ENCODE results near the gene NIT1. TPM values are rescaled to one million over a fixed set of nuclear protein-coding genes. Genes with fewer than 3 reads are reported as not detected.

NIT1 gene
- total and polyA plus RNA-seq, 9 of the 15 experiments (the other 6 are each of a cell fraction or from before 2014, with no cell fraction given): 18.4 to 76.0 (median 33.7) TPM

GRCh38 chr1:161068306-161069234 lies 49.3 kb upstream of the NIT1 start:
- Histone ChIP-seq H3K9me1 (ENCODE audit: control insufficient read depth, insufficient read depth, low read length) (no peaks in the 10 kb centered on the region), H3K4me1 (replicated peaks in 1 of 2; ENCODE audit: control insufficient read depth in 2 of 2, insufficient read depth in 2 of 2, low read length in 2 of 2) (peaks cover 15 to 21% of the 10 kb centered on the region in 2 experiments), H4K20me1 (replicated peaks; ENCODE audit: control insufficient read depth, insufficient read depth, low read length) (no peaks in the 10 kb centered on the region), H2AFZ (ENCODE audit: low read depth, low read length) (peak overlapping the region; percentile 86), H3K9ac (ENCODE audit: insufficient read depth in 1 of 2, low read depth in 2 of 2, low read length in 2 of 2) (peak overlapping the region in 1 of 2 experiments; percentile 62; a peak in 1 of 4 replicates), H3K9me3 (replicated peaks; ENCODE audit: control insufficient read depth, insufficient read depth, low read depth, low read length) (no peaks in the 10 kb centered on the region), H3K27me3 (ENCODE audit: control insufficient read depth in 2 of 2, insufficient read depth in 2 of 2, low read length in 2 of 2) (no peaks in the 10 kb centered on the region; a peak in 1 of 5 replicates), H3K79me2 (ENCODE audit: control insufficient read depth, insufficient read depth, low read length) (no peaks in the 10 kb centered on the region), H3K4me2 (ENCODE audit: insufficient read depth, low read length) (peak overlapping the region; percentile 26; the same call in 1 of the 2 replicates), H3K27ac (ENCODE audit: extremely low read depth, low read depth, low read length) (no peak overlapping the region), H3K4me3 (no peak overlapping the region), H3K36me3 (ENCODE audit: control insufficient read depth, insufficient read depth, low read length) (no peaks in the 10 kb centered on the region)
- in situ Hi-C loops (cut with MboI): no loop called here
- peak in 2 of 4 experiments; percentile 59 to 62 for DNase-seq (ENCODE audit: extremely low read depth in 1 of 4, low spot score in 3 of 4)
- BruUV-seq (replicated peaks): no TSS peak
- FAIRE-seq: peak; percentile 75
- ChIA-PET CTCF (ENCODE audit: low intra/inter-chr PET ratio) (no interaction called here), POLR2A (interaction anchor here (0.6 to 3.3 kb wide), 6 partner anchors 18 to 49 kb away, joined by 3 to 19 read pairs (median 3); partner anchors contain the start of gene USF1)
- WGBS (ENCODE audit: insufficient coverage, low coverage, missing lambda C conversion rate): 47% methylated on average over 10 of the region's 10 CpGs
- intact Hi-C loops (cut with micrococcal nuclease): no loop called here
- ATAC-seq: peak; percentile 84
- no peak for TF ChIP-seq ETV6 (IDR thresholded peaks at IDR 0.05; ENCODE audit: borderline replicate concordance in 1 of 2, low read depth in 2 of 2, low read length in 1 of 2)
- TF ChIP-seq ETV6 (CRISPR knock-in tag; IDR thresholded peaks at IDR 0.05; ENCODE audit: borderline replicate concordance): no peak
- TF ChIP-seq TBP (optimal IDR thresholded peaks at IDR 0.05; ENCODE audit: low read depth, low read length): no peak
- TF ChIP-seq MAZ (CRISPR knock-in tag; conservative IDR thresholded peaks at IDR 0.05 in 1 of 2, IDR thresholded peaks at IDR 0.05 in 1 of 2): 0 out of 4 replicates have a peak, but pooled peaks of 1 of the 2 experiments have one; percentile 14
- no peak for TF ChIP-seq RBM34 (IDR thresholded peaks at IDR 0.05; ENCODE audit: borderline replicate concordance, insufficient read depth, low read length)
- TF ChIP-seq SPI1 (IDR thresholded peaks at IDR 0.05; ENCODE audit: borderline replicate concordance, low read depth, low read length): peak; percentile 56; the same call in 1 of the 2 replicates
- TF ChIP-seq RFX1 (IDR thresholded peaks at IDR 0.05): no peak
- no peak for TF ChIP-seq CBX2 (IDR thresholded peaks at IDR 0.05; ENCODE audit: insufficient read depth, low read length, poor library complexity, severe bottlenecking)
- no peak for TF ChIP-seq MTA3 (IDR thresholded peaks at IDR 0.05; ENCODE audit: borderline replicate concordance)
- peak; percentile 59; the same call in 1 of the 2 replicates for TF ChIP-seq GABPB1 (CRISPR knock-in tag; IDR thresholded peaks at IDR 0.05)
- peak; percentile 70 for TF ChIP-seq MEIS2 (IDR thresholded peaks at IDR 0.05; ENCODE audit: partially characterized antibody)
- TF ChIP-seq MECOM (CRISPR knock-in tag; IDR thresholded peaks at IDR 0.05): no peak
- TF ChIP-seq MAFK (IDR thresholded peaks at IDR 0.05; ENCODE audit: low read length): no peak
- no peak for TF ChIP-seq ZNF75A (CRISPR knock-in tag; IDR thresholded peaks at IDR 0.05)
- no peak for TF ChIP-seq ZNF280B (CRISPR knock-in tag; IDR thresholded peaks at IDR 0.05)
- TF ChIP-seq FOXO4 (CRISPR knock-in tag; IDR thresholded peaks at IDR 0.05): no peak
- TF ChIP-seq MIER1 (IDR thresholded peaks at IDR 0.05; ENCODE audit: low read depth): no peak

Measured in K562 (cell line).